ENCODE measurements around the gene RNASE13. TPM values are rescaled to one million over a fixed set of nuclear protein-coding genes. Genes with fewer than 3 reads are reported as not detected.

RNASE13 gene
- total RNA-seq, 1 experiment from 2014 or later = not detected

DNA sequence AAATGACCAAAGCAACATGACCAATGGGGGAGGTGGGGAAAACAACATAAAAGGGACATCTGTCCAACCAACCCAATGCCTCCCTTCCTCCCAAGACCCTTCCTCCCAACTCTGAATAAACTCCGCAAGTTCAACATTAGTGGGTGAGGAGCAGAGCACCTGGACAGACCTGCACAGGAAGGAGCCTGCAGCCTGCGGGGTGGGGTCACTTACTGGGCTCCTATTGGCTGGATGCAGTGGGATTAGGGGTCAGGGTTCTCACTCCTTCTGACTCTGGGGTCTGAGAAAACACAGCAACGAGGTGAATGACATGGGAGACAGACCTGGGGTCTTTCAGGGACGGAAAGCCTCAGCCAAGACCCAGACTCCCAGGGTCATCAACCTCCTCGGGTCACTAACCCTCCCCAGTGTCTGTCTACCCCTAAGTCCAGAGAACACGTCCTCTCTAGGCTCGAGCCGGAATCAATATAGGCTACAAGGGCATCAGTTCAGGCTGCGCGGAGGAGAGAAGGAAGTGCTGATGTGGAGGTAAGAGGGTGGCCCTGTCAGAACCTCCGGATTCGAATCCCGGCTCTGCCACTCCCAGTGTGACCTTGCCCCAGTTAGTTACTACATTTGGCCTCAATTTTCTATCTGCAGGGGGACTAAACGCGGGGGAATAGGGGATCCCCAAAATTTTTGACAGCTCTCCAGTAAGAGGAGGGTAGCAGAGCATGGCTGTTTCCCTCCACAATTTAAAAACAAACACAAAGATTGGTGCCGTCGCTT is 10.6 kb downstream of the RNASE13 start:
- Mint-ChIP-seq H3K4me3 (ENCODE audit: unreplicated experiment) (peak overlapping the region; percentile 51), H3K36me3 (ENCODE audit: insufficient read depth, unreplicated experiment) (no peaks in the 10 kb centered on the region), H3K27me3 (ENCODE audit: insufficient read depth, unreplicated experiment) (peaks cover 20% of the 10 kb centered on the region), H3K9me3 (ENCODE audit: unreplicated experiment) (no peaks in the 10 kb centered on the region), H3K4me1 (ENCODE audit: insufficient read depth, unreplicated experiment) (no peaks in the 10 kb centered on the region), H3K27ac (ENCODE audit: low read depth, unreplicated experiment) (no peak overlapping the region)
- no peak for TF ChIP-seq CTCF (IDR thresholded peaks at IDR 0.05; ENCODE audit: unreplicated experiment)
- ChIA-PET POLR2A (interaction anchor here (0.6 to 0.7 kb wide), 2 partner anchors 10 to 27 kb away, joined by 3 to 4 read pairs; no protein-coding TSS in a partner anchor), CTCF (interaction anchor here (0.6 to 14.8 kb wide), 10 partner anchors 9 to 169 kb away, joined by 3 to 391 read pairs (median 5); partner anchors contain the start of gene RNASE7)
- intact Hi-C loops (cut with micrococcal nuclease) = no loop called here
- BruUV-seq (replicated peaks) = no TSS peak
- no peak for DNase-seq (ENCODE audit: unreplicated experiment)

- ChIA-PET CTCF (interaction anchor here (0.6 to 14.8 kb wide), 8 partner anchors 8 to 168 kb away, joined by 3 to 391 read pairs (median 6); partner anchors contain the start of gene RNASE7), POLR2A (no interaction called here)
- intact Hi-C loops (cut with micrococcal nuclease) = no loop called here
- no TSS peak for BruUV-seq (replicated peaks)
- Mint-ChIP-seq H3K27ac (ENCODE audit: low read depth, unreplicated experiment) (no peak overlapping the region), H3K9me3 (ENCODE audit: unreplicated experiment) (no peaks in the 10 kb centered on the region), H3K36me3 (ENCODE audit: insufficient read depth, unreplicated experiment) (no peaks in the 10 kb centered on the region), H3K27me3 (ENCODE audit: insufficient read depth, unreplicated experiment) (peaks cover 20% of the 10 kb centered on the region), H3K4me1 (ENCODE audit: insufficient read depth, unreplicated experiment) (no peaks in the 10 kb centered on the region), H3K4me3 (ENCODE audit: unreplicated experiment) (no peak overlapping the region)
- no peak for DNase-seq (ENCODE audit: unreplicated experiment)
- TF ChIP-seq CTCF (IDR thresholded peaks at IDR 0.05; ENCODE audit: unreplicated experiment) = no peak
These were observed 11.4 kb downstream of the RNASE13 start for GRCh38 chr14:21023174-21023573.

GRCh38 chr14:21022686-21023085 is 11.9 kb downstream of the RNASE13 start:
- no peak overlapping the region for H3K27ac Mint-ChIP-seq (ENCODE audit: low read depth, unreplicated experiment)
- POLR2A ChIA-PET = interaction anchor here (0.6 kb wide), 1 partner anchor 61 kb away, joined by 5 read pairs; no protein-coding TSS in a partner anchor
- BruUV-seq (replicated peaks) = no TSS peak

More at GRCh38 chr14:21022686-21023085, 11.9 kb downstream of the RNASE13 start:
- intact Hi-C loops (cut with micrococcal nuclease) = no loop called here
- Mint-ChIP-seq H3K4me3 (ENCODE audit: unreplicated experiment) (no peak overlapping the region), H3K4me1 (ENCODE audit: insufficient read depth, unreplicated experiment) (no peaks in the 10 kb centered on the region), H3K36me3 (ENCODE audit: insufficient read depth, unreplicated experiment) (no peaks in the 10 kb centered on the region), H3K27me3 (ENCODE audit: insufficient read depth, unreplicated experiment) (peaks cover 20% of the 10 kb centered on the region), H3K9me3 (ENCODE audit: unreplicated experiment) (no peaks in the 10 kb centered on the region)
- no peak for TF ChIP-seq CTCF (IDR thresholded peaks at IDR 0.05; ENCODE audit: unreplicated experiment)
- DNase-seq (ENCODE audit: unreplicated experiment) = no peak
- CTCF ChIA-PET = interaction anchor here (1.2 to 14.8 kb wide), 5 partner anchors 8 to 167 kb away, joined by 4 to 391 read pairs (median 25); partner anchors contain the start of gene RNASE7
